Measurements from ENCODE around the gene CPXM1.
"Not testable (repeated sequence)": the region's sequence is repeated elsewhere in the genome, so short reads cannot be mapped to it uniquely, and the experiment has no call there.

The CPXM1 gene

DNA sequence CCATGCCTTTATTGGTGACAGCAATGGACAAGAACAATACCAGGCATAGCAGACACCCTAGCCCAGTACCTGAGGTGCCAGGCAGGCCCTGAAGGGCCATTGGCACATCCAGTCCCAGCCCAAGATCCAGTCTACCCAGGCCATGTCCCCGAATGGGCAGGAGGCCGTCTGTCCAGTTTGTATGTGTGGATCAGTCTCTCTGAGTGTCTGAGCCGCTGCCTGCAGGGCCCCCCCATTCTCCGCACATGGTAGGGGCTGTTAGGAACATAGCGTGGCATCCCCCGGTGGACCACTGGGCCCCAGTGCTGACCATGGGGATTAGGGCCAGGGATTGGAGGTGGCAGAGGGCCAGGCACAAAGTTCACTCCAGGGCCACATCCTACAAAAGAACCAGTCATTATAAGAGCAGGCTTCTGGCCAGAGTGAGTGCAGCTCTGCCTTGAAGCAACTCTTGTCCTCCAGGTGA is 34.9 kb upstream of the CPXM1 start:
- no peak overlapping the region for H3K4me3 ChIP-seq (ENCODE audit: low read depth, low read length)
- no peak for TF ChIP-seq CTCF (IDR thresholded peaks at IDR 0.05; ENCODE audit: low read depth, low read length)

- no peak overlapping the region for H3K4me3 ChIP-seq (ENCODE audit: low read depth, low read length)
- TF ChIP-seq CTCF (IDR thresholded peaks at IDR 0.05; ENCODE audit: low read depth, low read length), result no peak
Observed at GRCh38 chr20:2834401-2835110, 34.1 kb upstream of the CPXM1 start.

DNA sequence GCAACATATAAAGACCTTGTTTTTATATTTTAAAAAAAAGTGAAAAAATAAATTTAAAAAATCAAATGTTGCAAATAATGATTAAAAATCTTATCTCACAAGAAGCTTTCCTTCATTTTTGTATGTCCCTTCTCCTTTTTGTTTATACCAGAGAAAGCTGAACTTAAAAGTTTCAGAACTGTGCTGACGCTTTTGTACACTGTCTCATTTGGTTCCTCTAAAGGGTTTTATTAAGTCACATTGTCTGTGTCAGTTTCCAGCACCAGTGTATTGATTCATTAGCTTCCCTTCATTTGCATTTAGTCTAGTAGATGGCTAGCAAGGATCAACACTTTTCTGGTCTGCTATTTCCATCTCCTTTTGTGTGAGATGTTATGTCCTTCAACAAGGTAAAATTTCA is 33.3 kb upstream of the CPXM1 start:
- no peak overlapping the region for H3K4me3 ChIP-seq (ENCODE audit: low read depth, low read length)
- no peak for TF ChIP-seq CTCF (IDR thresholded peaks at IDR 0.05; ENCODE audit: low read depth, low read length)

GRCh38 chr20:2831206-2831605 is 30.8 kb upstream of the CPXM1 start:
- not testable (repeated sequence) for H3K4me3 ChIP-seq (ENCODE audit: low read depth, low read length)

DNA sequence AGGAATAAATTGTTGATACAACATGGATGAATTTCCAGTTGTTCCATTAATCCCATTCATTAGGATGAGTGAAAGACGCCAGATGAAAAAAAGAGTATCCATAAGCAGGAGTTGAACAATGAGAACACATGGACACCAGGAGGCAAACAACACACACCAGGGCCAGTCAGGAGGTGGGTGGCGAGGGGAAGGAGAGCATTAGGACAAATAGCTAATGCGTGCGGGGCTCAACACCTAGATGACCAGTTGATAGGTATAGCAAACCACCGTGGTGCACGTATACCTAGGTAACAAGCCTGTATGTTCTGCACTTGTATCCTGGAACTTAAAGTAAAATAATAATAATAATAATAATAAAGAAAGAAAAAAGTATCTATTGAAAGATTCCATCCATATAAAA is 28.9 kb upstream of the CPXM1 start:
- H3K4me3 ChIP-seq (ENCODE audit: low read depth, low read length), result no peak overlapping the region
- TF ChIP-seq CTCF (IDR thresholded peaks at IDR 0.05; ENCODE audit: low read depth, low read length), result no peak

GRCh38 chr20:2826655-2827054 is 26.2 kb upstream of the CPXM1 start:
- TF ChIP-seq CTCF (IDR thresholded peaks at IDR 0.05; ENCODE audit: low read depth, low read length), result no peak
- H3K4me3 ChIP-seq (ENCODE audit: low read depth, low read length), result no peak overlapping the region

DNA sequence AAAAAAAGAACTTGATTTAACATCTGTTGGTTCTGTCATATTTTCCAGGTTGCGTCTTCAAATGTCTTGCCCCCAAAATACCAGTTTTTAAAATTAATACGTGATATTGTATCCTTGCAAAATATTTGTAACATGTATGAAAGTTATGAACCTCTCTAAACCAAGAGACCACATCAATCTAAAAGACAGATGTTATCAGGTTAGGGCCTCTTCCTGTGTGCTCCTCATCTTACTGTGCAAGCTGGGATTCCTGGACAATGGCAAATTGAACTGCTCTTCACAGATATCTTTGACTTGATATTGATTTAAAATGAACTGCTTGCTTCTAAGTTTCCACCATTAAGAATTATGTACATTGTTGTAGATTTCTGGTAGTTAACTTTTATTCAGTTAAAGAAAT is 25.3 kb upstream of the CPXM1 start:
- no peak overlapping the region for H3K4me3 ChIP-seq (ENCODE audit: low read depth, low read length)
- no peak for TF ChIP-seq CTCF (IDR thresholded peaks at IDR 0.05; ENCODE audit: low read depth, low read length)

- no peak for TF ChIP-seq CTCF (IDR thresholded peaks at IDR 0.05; ENCODE audit: low read depth, low read length)
- no peak overlapping the region for H3K4me3 ChIP-seq (ENCODE audit: low read depth, low read length)
Observed at GRCh38 chr20:2822073-2822472, 21.6 kb upstream of the CPXM1 start.
